GM12872 (cell line): ENCODE data around the gene TICRR.

Source experiments
- TF ChIP-seq, protein P1 (sequence below): IDR thresholded peaks from 3 replicates; pipeline ENCODE4 v1.5.1; 2011; ENCODE audit warnings: low read depth, mild to moderate bottlenecking, low read length, moderate library complexity; ENCODE audit not compliant: insufficient read depth

Gene TICRR

DNA sequence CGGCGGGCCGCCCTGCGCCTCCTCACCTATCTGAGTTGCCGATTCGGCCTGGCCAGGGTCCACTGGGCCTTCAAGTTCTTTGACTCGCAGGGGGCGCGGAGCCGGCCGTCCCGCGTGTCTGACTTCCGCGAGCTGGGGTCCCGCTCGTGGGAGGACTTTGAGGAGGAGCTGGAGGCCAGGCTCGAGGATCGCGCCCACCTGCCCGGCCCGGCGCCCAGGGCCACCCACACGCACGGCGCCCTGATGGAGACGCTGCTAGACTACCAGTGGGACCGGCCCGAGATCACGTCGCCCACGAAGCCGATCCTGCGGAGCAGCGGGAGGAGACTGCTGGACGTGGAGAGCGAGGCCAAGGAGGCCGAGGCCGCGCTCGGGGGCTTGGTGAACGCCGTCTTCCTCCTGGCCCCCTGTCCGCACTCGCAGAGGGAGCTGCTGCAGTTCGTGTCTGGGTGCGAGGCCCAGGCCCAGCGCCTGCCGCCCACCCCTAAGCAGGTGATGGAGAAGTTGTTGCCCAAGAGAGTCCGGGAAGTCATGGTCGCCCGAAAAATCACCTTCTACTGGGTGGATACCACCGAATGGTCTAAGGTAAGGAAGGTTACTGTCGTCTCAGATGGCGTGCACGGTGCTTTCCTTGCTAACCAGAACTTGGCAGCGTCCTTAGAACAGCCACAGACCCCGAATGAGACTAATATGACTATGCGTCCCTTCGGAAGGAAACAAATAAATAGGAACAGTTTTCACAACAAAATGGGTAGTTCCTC lies 567 bp downstream of the TICRR start:
- TF ChIP-seq, protein P1, sequence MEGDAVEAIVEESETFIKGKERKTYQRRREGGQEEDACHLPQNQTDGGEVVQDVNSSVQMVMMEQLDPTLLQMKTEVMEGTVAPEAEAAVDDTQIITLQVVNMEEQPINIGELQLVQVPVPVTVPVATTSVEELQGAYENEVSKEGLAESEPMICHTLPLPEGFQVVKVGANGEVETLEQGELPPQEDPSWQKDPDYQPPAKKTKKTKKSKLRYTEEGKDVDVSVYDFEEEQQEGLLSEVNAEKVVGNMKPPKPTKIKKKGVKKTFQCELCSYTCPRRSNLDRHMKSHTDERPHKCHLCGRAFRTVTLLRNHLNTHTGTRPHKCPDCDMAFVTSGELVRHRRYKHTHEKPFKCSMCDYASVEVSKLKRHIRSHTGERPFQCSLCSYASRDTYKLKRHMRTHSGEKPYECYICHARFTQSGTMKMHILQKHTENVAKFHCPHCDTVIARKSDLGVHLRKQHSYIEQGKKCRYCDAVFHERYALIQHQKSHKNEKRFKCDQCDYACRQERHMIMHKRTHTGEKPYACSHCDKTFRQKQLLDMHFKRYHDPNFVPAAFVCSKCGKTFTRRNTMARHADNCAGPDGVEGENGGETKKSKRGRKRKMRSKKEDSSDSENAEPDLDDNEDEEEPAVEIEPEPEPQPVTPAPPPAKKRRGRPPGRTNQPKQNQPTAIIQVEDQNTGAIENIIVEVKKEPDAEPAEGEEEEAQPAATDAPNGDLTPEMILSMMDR: no peak

DNA sequence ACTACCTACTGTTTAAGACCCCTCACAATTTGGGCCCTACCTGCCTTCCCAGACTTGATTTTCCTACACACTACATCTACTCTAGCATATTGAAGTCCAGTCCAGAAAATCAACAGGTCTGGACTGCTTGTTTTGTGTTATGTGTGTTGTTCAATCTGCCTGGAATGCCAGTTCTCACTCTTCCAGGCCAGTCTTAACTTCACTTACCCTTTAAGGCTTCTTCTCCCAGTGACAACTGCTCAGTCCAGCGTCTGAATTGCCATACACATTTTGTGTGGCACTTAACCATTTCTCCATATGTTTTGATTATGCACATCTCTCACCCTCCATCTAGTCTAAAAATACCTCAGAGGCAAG lies 1.1 kb downstream of the TICRR start:
- TF ChIP-seq, protein P1: no peak

DNA sequence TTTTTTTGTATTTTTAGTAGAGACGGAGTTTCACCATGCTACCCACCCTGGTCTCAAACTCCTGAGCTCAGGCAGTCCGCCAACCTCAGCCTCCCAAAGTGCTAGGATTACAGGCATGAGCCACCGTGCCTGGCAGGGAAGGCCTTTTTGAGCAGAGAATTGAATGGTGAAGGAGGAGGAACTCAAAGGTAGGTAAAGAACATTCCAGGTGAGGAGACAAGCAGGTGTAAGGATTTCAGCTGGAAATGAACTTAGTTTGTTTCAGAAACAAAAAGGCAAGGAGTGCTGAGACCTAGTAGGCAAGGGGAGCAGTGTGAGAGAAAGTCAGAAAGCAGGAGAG lies 2.5 kb downstream of the TICRR start:
- TF ChIP-seq, protein P1: no peak

DNA sequence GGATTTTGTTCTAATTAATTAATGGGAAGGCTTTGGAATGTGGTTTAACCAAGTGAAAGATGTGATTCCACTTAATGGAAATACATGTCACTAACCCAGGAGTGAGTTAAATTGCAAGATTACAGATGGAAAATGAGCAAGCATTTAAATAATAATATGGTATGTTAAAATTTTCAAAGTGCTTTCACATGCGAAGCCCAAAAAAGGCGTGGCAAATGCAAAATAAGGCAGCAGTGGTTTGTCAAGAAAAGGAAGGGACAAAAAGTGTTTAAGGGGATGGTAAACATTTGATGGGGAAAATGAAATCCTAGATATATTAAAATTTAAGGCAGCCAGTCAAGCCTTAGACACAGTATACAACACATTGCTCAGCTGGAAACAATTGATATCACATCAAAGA lies 2.9 kb downstream of the TICRR start:
- TF ChIP-seq, protein P1: no peak

DNA sequence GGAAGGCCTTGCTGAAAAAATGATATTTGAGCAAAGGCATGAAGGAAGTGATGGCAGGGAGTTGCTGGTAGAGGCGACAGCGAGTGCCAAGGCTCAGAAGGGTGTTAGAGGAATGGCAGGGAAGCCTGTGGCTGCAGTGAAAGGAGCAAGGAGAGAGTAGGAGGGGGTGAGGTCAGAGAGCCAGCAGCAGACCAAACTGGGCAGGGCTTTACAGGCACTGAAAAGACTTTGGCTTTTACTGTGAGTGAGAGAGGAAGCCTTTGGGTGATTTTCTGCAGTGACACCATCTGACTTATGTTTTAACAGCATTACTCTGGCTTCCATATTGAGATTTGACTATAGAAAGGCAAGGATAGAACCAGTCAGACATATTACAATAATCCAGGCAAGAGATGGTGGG lies 11.4 kb downstream of the TICRR start:
- TF ChIP-seq, protein P1: no peak

DNA sequence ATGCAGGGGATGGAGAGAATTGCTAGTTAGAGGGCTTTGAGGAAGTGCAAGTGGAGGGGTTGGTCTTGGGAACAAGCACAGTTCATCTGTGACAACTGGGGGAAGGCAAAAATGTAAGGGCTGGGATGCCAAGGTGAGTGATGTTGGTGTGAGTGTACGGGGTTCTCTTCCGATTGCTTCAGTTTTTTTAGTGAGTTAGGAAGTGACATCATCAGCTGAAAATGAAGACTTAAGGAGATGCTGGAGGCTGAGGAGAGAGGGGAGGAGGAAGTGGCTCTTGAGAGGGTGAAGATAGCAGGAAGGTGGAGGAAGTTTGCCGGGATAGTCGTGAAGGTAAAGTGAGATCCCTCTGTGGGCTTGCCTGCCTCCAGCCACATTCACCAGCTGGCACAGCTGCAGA lies 12.7 kb downstream of the TICRR start:
- TF ChIP-seq, protein P1: no peak

DNA sequence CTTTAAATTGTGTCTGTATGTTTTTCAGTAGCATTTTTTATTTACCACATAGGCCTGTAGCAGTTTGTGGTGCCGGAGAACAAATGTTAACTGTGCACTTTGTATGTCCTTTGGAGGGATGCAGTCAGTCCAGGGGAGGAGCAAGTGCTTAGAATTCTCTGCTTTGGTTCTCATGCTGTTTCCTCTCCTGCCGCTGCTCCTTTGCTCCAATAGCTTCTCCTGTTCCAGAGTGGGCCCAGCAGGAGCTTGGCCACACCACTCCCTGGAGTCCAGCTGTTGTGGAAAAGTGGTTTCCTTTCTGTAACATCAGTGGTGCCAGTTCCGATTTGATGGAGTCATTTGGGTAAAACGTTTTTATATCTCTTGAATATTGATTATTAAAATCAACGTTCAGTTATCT lies 16.6 kb downstream of the TICRR start:
- TF ChIP-seq, protein P1: no peak
